KG1 (cell line): ENCODE results near the gene YWHAG.
A peak's percentile ranks its signal among the peaks of the same experiment; 100 is the strongest.
"Not testable (repeated sequence)": the region's sequence is repeated elsewhere in the genome, so short reads cannot be mapped to it uniquely, and the experiment has no call there.

ENCODE experiments used
- DNase-seq: peaks from one replicate; lab custom pipeline; 2025; lab: John Stamatoyannopoulos, UW

Gene YWHAG

GRCh38 chr7:76380623-76380966 lies 21.8 kb upstream of the YWHAG start:
- DNase-seq = no peak

DNA sequence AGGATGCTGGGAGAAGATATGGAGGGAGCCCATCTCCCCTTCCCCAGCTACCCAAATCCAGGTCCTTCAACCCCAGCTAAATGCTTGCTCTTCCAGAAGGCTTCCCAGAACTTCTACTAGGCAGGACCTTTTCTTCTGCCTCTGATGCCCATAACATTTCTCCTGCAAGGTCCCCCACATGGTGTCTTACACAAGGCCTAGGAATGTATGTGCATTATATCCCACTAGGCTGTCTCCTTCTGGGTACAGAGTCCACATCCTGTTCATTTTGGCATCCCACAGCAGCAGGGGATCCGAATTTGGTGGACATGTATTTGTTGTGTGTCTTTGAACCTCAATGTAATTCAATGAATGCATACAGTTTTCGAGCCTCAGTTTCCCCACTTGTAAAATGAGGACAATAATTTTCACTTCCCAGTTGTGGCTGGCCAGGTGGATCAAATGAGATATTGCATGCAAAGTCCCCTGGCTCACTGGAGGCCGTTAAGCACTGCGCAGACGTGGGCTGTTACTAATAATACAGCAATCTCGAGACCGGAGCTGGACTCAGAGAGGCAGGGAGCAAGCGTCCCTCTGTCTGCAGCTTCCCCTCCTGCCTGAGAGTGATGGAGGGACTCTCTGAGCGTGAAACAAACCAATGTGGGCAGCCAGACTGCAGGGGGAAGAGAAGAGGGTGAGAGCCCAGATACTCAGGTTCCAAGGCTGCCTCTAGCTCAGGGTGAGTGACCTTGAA lies 18.6 kb upstream of the YWHAG start:
- no peak for DNase-seq

GRCh38 chr7:76375251-76375650 lies 16.5 kb upstream of the YWHAG start:
- no peak for DNase-seq

DNA sequence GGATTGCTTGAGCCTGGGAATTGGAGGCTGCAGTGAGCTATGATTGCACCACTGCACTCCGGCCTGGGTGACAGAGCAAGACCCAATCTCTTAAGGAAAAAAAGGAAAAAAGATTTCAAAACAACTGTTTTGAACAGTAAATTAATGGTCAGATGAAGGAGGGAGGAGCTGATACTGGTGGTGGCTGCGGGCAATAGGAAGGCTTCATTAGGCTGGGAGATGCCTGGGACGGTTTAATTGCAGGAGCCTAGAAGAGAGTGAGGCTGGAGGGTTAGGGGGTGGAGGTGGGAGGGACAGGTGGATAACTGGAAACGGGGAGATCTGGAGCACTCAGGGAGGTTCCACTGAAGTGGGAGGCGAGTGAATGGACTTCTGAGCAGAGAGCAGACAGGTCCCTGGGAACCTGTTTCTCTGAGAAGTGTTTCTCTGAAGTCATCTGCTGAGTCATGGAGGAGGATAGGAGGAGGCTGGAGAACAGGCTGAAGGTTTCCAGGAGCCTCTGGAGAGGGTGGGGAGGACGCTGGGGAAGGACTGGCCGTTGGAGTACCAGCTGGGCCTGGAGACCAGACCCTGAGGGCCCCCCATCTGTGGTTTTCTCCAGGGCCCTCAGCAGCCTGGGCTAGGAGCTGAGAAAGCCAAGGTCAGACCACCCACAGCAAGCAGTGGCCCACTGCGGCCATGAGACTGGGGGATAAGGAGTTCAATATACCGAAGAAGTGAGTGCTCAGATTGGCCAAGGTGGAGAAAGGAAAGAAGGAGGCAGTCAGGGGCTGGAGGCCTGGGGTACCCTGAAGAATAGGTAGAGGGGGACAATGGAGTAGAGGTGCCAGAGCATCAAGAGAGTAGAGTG lies 14.4 kb upstream of the YWHAG start:
- DNase-seq = no peak

GRCh38 chr7:76371396-76371795 lies 12.6 kb upstream of the YWHAG start:
- no peak for DNase-seq

DNA sequence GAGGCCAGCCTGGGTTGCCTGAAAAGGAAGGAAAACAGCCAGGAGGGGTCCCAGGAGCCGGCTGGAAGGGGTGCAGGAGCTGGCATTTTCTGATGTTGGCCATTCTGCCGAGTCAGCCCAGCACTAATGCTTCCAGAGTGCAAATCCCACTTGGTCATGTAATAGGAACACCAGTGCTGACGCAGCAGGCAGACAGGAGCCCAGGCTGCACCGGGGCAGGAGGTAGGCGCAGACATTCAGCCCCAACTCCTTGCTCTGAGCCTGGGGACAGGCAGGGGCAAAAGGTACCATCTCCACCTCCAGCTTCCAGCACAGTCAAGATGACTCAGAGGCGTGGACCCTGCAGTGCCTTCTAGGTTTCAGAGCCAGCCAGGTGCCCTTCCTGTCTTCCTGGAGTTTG lies 10.2 kb upstream of the YWHAG start:
- DNase-seq = no peak

DNA sequence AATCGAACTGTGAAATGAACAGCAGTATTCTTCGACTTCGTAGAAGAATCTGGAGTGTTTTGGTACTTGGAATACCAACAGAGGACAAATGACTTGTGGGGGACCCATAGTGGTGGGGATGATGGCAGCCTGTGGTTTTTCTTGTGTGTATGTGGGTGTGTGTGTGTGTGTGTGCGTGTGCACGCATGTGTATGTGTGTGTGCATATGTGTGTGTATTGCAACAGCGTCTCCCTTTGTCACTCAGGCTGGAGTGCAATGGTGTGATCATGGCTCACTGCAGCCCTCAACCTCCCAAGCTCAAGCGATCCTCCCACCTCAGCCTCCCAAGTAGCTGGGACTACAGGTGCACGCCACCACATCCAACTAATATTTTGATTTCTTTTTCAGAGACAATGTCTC lies 9.4 kb upstream of the YWHAG start:
- no peak for DNase-seq

DNA sequence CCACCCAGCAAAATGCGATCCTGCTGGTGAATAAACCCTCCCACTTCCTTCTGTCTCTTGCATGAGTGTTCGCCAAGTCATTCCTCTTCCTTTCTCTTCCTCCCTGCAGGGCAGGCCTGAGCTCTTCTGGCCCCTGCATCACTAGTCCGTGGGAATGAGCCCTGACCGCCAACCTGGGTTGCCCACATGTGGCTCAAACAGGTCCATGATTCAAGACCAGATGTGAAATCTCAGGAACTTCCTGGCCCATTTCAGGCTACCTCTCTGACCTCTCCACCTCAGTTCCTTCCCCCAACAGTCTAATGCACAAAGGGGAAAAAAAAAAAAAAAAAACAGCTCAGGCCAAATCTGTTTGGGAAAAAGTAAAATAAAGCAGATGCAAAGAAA lies 5.4 kb upstream of the YWHAG start:
- no peak for DNase-seq

GRCh38 chr7:76363754-76364153 lies 5.0 kb upstream of the YWHAG start:
- DNase-seq = not testable (repeated sequence)

DNA sequence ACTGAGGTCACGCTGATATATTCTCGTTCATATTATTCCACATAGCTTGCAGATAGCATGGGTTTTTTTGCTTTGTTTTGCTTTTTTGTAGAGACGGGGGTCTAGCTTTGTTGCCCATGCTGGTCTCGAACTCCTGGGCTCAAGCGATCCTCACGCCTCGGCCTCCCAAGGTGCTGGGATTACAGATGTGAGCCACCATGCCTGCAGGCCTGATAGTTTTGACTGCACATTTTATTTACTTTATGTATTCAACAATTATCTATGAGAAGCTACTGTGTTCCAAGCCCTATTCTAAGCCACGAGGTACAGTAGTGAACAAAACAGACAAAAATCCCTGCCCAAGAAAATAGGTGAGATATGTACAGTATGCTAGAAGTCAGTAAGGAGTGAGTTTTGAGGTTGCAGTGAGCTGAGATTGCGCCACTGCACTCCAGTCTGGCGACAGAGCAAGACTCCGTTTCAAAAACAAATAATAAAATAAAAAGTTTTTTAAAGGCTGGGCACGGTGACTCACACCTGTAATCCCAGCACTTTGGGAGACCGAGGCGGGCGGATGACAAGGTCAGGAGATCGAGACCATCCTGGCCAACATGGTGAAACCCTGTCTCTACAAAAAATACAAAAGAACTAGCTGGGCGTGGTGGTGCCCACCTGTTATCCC lies 1.3 kb upstream of the YWHAG start:
- no peak for DNase-seq

DNA sequence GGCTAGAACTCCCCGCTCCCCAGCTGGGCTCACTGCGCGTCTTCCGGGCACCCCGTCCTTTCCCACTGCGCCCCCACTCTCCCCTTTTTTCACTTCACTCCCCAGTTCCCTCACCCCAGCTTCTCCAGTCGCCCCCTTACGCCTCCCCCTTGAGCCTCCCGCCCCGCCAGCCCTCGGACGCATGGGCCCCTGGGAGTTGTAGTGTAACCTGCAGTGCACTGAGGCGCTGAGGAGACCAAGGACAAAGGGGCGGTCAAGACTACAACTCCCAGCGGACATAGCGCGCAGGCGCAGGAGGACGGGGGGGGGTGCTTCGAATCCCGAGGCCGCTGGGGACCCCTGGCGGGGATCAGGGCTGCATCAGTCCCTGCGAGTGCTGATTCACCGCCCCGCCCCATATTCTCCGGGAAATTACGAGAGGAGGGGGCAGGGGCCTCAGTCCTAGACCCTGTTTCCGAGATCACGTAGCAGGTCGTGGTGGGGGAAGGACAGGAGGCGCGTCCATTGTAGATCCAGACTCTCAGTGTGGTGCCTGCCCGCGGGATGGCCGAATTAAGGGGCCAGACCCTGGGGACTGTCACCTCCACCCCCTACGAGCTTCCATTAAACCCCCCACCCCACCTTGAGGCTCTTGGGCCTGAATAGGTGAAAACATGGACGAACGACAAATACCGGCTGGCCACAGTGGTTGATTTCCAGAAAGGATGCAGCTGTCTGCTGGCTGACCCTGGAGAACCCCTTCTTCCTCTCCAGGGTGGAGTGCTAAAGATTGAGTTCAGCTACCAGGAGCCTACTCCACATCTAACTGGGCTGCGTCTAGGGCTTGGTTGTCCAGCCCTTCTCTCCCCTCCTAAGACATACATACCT lies 553 bp upstream of the YWHAG start:
- peak; percentile 90 for DNase-seq

GRCh38 chr7:76358011-76358480 lies 745 bp downstream of the YWHAG start:
- DNase-seq = peak; percentile 65

DNA sequence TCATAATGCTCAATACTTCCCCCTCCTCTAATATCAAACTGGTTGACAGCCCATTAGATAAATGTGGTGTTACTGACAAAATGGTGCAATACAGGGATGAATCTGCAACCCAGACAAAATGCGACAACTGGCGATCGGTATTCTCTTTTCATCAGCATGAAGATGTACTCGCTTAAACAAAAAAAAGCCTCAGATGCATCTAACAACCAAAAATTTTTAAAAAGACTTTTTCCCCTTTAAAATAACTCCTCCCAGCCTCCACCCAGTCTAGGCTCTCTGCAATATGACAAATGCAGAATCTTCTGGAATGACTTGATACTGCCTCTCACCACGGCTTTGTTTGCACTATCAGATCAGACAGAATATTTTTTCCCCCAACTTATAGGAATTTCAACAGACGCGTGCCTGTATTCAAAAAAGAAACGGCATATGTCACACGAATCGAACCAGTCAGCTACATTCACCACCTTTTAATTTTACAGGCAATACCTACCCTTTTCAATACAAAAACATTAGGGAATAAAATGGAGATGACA lies 1.2 kb downstream of the YWHAG start:
- no peak for DNase-seq

GRCh38 chr7:76356823-76357222 lies 2.0 kb downstream of the YWHAG start:
- DNase-seq = no peak

DNA sequence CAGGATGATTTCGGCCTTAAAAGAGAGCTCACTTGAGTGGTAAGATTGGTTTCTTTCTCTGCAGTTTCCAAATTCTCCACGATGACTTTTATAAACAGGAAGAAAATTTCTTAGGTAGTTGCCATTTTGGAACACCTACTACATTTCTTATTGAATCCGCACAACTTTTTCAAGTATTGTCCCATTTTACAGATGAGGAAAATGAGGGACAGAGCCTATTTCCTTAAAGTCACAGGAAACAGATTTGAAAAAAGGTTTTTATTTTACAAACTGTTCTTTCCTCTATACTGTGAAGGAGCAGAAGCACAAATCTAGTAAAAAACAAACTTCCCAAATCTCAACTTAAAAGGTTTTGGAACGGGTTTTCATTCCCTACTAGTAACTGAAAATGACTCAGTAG lies 2.7 kb downstream of the YWHAG start:
- DNase-seq = no peak

DNA sequence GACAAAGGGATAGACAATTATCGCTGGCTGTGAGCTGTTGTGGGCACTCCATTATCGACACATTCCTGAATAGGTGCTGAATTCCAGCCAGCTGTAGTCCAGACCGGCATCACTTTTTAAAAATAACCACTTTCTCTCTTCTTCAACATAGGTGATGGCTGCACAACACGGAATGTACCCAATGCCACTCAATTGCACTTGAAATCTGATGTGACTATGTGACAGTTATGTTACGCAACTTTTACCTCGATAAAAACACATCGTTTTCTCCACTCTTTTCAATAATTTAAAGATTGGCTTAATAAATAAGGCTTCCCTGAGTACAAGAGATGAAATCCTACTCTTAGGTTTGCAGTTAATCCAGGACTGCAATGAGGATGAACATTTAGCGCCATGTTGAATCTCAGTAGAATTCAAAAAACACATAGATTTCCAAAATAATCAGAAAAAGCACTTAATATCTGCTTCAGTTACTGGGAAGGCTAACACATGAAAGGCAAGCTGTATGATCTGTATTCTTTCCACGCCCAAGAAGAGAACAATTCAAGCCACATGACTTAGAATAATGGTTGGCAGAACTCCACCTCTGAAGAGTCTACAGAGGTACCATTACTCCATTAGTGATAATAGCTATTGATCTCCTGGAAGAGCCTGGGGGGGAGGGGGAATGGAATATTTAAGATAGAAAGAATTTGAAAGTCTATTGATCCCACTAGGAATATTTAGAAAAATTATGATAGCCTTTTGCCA lies 3.6 kb downstream of the YWHAG start:
- DNase-seq = no peak

DNA sequence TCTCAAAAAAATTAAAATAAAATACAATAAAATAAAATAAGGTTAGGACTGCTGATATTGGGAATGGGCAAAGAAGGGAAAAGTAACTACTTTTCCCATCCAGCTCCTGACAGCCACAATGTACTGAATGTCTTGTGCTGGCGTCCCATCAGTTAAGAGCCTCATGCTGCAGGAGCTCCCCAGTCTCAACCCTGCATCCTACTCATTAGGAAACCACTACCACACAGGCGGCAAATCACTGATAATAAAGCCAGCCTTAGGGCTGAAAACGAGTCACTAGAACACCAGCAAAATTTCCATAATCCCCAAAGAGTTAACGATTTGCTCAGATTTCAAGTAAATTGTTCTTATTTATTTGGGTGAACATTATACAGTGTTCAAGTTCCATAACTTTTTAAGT lies 4.3 kb downstream of the YWHAG start:
- DNase-seq = no peak

- no peak for DNase-seq
These were observed 5.0 kb downstream of the YWHAG start for GRCh38 chr7:76353744-76354143.

- DNase-seq = no peak
These were observed 6.6 kb downstream of the YWHAG start for GRCh38 chr7:76352193-76352592.

- DNase-seq = no peak
These were observed 7.4 kb downstream of the YWHAG start for GRCh38 chr7:76351372-76351771.

DNA sequence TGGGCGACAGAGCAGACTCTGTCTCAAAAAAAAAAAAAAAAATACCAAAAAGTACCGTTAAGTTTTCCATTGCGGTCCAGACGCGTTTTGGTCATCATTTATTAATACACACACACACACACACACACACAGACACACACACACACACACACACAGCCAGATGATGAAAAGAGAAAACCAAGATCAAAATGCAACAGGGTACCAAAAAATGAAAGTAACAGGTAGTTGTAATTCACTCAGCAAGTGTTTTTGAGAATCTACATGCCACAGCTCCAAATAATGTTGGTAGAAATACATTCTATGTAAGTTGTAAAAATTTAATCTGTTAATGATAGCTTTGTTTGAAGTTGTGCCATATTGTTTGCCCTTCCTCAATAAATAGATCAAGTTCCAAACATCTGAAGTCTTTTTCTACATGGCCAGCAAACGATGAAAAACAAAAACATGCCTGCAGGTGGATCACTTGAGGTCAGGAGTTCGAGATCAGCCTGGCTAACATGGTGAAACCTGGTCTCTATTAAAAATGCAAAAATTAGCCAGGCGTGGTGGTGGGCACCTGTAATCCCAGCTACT lies 9.4 kb downstream of the YWHAG start:
- no peak for DNase-seq
